ENCODE measurements around the gene GORASP1. TPM values are rescaled to one million over a fixed set of nuclear protein-coding genes. Genes with fewer than 3 reads are reported as not detected.
A peak's percentile ranks its signal among the peaks of the same experiment; 100 is the strongest.

The GORASP1 gene
- total and polyA plus RNA-seq, 2 donors (not counting 1 experiment from before 2014, with no cell fraction given) = 32.1 to 37.5 TPM

GRCh38 chr3:39124876-39125840, 17.7 kb upstream of the GORASP1 start:
- TF ChIP-seq CTCF (conservative IDR thresholded peaks at IDR 0.05 in 1 of 2, IDR thresholded peaks at IDR 0.05 in 1 of 2; ENCODE audit: low read depth in 1 of 2, low read length in 2 of 2) (peak; percentile 44 to 52), EZH2 (IDR thresholded peaks at IDR 0.05; ENCODE audit: low read length, missing control alignments) (no peak)
- no peak overlapping the region for H3K9ac ChIP-seq (ENCODE audit: insufficient read depth, low read length)
- H3K27ac ChIP-seq (ENCODE audit: insufficient read depth, low read length) = no peak overlapping the region
- peak; percentile 31 to 36 for DNase-seq (ENCODE audit: low read depth in 2 of 2)
- H3K4me3 ChIP-seq (replicated peaks in 1 of 4; ENCODE audit: control extremely low read depth in 1 of 4, insufficient read depth in 1 of 4, low read depth in 3 of 4, low read length in 4 of 4) = no peak overlapping the region
- no peaks in the 10 kb centered on the region for H3K27me3 ChIP-seq (ENCODE audit: control insufficient read depth, insufficient read depth, low read length)
- no peaks in the 10 kb centered on the region for H3K36me3 ChIP-seq (ENCODE audit: control insufficient read depth, insufficient read depth, low read length)
- no peaks in the 10 kb centered on the region for H3K79me2 ChIP-seq (ENCODE audit: control insufficient read depth, insufficient read depth, low read length)
- peaks cover 6% of the 10 kb centered on the region for H3K4me1 ChIP-seq (ENCODE audit: control insufficient read depth, extremely low read depth, insufficient read depth, low read length)
- H2AFZ ChIP-seq (ENCODE audit: low read length) = no peak overlapping the region
- no peaks in the 10 kb centered on the region for H3K9me3 ChIP-seq (ENCODE audit: control insufficient read depth, insufficient read depth, low read depth, low read length)
- no peaks in the 10 kb centered on the region for H4K20me1 ChIP-seq (ENCODE audit: control insufficient read depth, extremely low read depth, insufficient read depth, low read length)
- no peak overlapping the region for H3K4me2 ChIP-seq (ENCODE audit: extremely low read depth, insufficient read depth, low read length)

- no peak overlapping the region for H2AFZ ChIP-seq (ENCODE audit: low read length)
- H3K36me3 ChIP-seq (ENCODE audit: control insufficient read depth, insufficient read depth, low read length) = no peaks in the 10 kb centered on the region
- no peak overlapping the region for H3K4me2 ChIP-seq (ENCODE audit: extremely low read depth, insufficient read depth, low read length)
- no peak overlapping the region for H3K27ac ChIP-seq (ENCODE audit: insufficient read depth, low read length)
- H3K9ac ChIP-seq (ENCODE audit: insufficient read depth, low read length) = no peak overlapping the region
- H3K79me2 ChIP-seq (ENCODE audit: control insufficient read depth, insufficient read depth, low read length) = no peaks in the 10 kb centered on the region
- no peak for TF ChIP-seq EZH2 (IDR thresholded peaks at IDR 0.05; ENCODE audit: low read length, missing control alignments)
- TF ChIP-seq CTCF (conservative IDR thresholded peaks at IDR 0.05 in 1 of 2, IDR thresholded peaks at IDR 0.05 in 1 of 2; ENCODE audit: low read depth in 1 of 2, low read length in 2 of 2) = no peak
- no peak overlapping the region for H3K4me3 ChIP-seq (replicated peaks in 1 of 4; ENCODE audit: control extremely low read depth in 1 of 4, insufficient read depth in 1 of 4, low read depth in 3 of 4, low read length in 4 of 4)
- DNase-seq (ENCODE audit: low read depth in 2 of 2) = no peak
- H3K27me3 ChIP-seq (ENCODE audit: control insufficient read depth, insufficient read depth, low read length) = no peaks in the 10 kb centered on the region
- H4K20me1 ChIP-seq (ENCODE audit: control insufficient read depth, extremely low read depth, insufficient read depth, low read length) = no peaks in the 10 kb centered on the region
- no peaks in the 10 kb centered on the region for H3K9me3 ChIP-seq (ENCODE audit: control insufficient read depth, insufficient read depth, low read depth, low read length)
- peaks cover 6% of the 10 kb centered on the region for H3K4me1 ChIP-seq (ENCODE audit: control insufficient read depth, extremely low read depth, insufficient read depth, low read length)
Measured at GRCh38 chr3:39122813-39123212, 15.4 kb upstream of the GORASP1 start.

DNA sequence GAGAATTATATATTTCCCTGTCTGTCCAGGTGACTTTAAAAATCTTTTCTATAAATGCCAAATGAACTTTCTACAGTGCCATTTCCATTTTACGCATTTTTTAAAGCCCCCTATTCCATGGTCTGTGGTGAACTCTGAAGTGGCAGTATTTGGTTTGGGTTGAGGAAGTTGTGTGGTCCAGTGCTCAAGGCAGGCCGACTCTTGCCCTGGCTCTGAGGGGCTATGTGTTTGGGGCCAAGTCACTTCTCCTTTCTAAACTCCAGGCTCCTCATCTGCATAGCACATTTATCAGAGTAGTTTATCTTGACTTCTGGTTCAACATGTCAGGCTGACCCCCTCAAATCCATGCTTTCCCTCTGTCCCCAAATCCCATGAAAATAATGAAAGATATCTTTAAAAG, 14.2 kb upstream of the GORASP1 start:
- no peaks in the 10 kb centered on the region for H3K79me2 ChIP-seq (ENCODE audit: control insufficient read depth, insufficient read depth, low read length)
- no peak overlapping the region for H3K27ac ChIP-seq (ENCODE audit: insufficient read depth, low read length)
- H2AFZ ChIP-seq (ENCODE audit: low read length) = no peak overlapping the region
- TF ChIP-seq CTCF (conservative IDR thresholded peaks at IDR 0.05 in 1 of 2, IDR thresholded peaks at IDR 0.05 in 1 of 2; ENCODE audit: low read depth in 1 of 2, low read length in 2 of 2) (no peak), EZH2 (IDR thresholded peaks at IDR 0.05; ENCODE audit: low read length, missing control alignments) (no peak)
- no peaks in the 10 kb centered on the region for H4K20me1 ChIP-seq (ENCODE audit: control insufficient read depth, extremely low read depth, insufficient read depth, low read length)
- H3K36me3 ChIP-seq (ENCODE audit: control insufficient read depth, insufficient read depth, low read length) = no peaks in the 10 kb centered on the region
- no peaks in the 10 kb centered on the region for H3K9me3 ChIP-seq (ENCODE audit: control insufficient read depth, insufficient read depth, low read depth, low read length)
- no peak overlapping the region for H3K9ac ChIP-seq (ENCODE audit: insufficient read depth, low read length)
- no peak for DNase-seq (ENCODE audit: low read depth in 2 of 2)
- no peak overlapping the region for H3K4me3 ChIP-seq (replicated peaks in 1 of 4; ENCODE audit: control extremely low read depth in 1 of 4, insufficient read depth in 1 of 4, low read depth in 3 of 4, low read length in 4 of 4)
- no peaks in the 10 kb centered on the region for H3K27me3 ChIP-seq (ENCODE audit: control insufficient read depth, insufficient read depth, low read length)
- no peak overlapping the region for H3K4me2 ChIP-seq (ENCODE audit: extremely low read depth, insufficient read depth, low read length)
- peaks cover 6% of the 10 kb centered on the region for H3K4me1 ChIP-seq (ENCODE audit: control insufficient read depth, extremely low read depth, insufficient read depth, low read length)

Measured in fibroblast of lung (primary cell).